HG03558 (cell line): Measurements from ENCODE around the gene NT5C1B.

Experiments
- ATAC-seq: cut with Tn5 transposase; IDR thresholded peaks from one replicate; pipeline ENCODE4 v1.9.1; 2021; ENCODE audit warnings: moderate number of reproducible peaks; ENCODE audit not compliant: unreplicated experiment; ENCODE audit errors: extremely low read depth

NT5C1B gene

GRCh38 chr2:18602298-18602697, 12.9 kb upstream of the NT5C1B start:
- no peak for ATAC-seq

DNA sequence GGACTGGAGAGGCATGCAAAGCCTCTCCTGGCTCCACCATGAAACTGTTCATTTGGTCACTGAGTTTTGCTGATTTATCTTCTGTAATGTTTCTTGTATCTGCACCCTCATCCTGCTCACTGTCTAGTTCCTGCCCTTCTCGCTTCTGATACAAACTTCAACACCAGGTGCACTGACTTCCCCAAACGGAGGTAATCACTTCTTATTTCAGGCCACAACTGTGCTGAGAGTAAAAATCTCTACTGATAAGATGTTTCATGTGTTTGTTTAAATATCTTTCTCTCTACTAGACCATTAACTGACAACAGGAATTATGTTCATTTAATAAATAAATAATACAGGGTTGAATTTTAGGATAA, 10.9 kb upstream of the NT5C1B start:
- ATAC-seq, result no peak

DNA sequence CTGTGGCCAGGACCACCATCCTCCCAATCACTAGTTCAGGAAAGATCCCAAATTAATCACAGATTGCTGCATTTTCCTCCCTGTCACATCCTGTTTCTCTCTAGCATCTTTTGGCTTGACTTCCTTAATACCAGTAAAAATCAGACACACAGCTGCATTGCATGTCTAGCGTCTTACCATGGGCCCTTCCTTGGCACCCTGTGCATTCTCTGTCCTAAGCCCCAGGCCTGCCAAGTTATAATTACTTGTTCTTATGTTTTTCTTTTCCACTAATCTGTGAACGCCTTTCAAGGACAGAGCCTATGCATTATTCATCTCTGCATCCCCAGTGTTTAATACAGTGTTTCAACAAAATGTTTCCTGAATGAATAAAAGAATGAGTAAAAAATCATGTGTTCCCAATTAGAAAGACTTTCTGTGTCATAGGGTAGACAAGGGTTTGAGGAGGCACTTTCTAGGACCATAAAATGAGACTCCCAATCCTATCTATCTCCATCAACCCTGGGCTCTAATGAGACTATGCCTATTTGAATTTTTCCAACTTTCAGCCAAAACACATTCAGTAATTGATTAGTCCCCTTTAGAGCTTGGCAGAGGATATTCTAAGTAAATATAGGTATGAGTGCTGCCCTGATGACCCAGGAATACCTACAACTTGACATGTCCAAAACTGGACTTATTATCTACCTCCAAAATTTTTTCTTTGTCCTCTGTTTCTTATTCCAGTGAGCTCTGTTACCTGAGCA, 10.3 kb upstream of the NT5C1B start:
- no peak for ATAC-seq

- no peak for ATAC-seq
Observed at GRCh38 chr2:18598848-18599484, 9.6 kb upstream of the NT5C1B start.

DNA sequence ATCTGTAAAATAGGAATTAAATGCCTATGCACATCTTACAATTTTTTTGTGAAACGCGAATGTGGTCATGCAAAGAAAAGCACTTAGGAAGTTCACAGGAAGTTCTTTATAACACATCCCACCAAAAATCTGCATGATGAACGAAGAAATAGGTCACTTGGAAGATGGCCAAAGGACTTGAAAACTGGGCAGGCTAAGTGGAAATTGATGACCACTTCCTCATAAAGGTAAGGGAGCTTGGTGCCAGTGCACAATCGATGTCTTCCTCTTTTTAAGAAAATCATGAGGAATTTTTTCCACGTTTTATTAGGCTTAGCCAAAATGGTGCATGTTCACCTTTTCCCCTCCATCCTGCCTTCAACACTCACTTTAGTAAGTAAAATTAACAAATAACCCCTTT, 8.2 kb upstream of the NT5C1B start:
- no peak for ATAC-seq

GRCh38 chr2:18596993-18597392, 7.6 kb upstream of the NT5C1B start:
- no peak for ATAC-seq

DNA sequence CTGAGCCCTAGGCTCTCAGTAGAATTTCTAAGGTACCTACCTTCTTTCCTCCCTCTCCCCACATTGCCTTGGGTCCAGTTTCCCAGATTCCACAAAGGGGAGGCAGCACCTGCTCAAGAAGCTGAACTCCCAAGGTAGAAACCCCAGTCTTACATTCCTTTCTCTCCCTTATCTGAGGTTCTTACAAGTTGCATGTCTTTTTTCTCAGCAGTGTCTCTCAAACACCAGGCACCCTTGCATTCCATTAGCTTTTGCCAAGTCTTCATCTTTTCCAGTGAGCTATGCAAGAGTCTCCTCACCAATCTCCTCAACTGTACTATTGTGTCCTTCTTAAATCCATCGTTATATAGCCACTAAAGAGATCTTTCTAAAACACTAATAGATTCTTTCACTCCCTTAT, 4.1 kb upstream of the NT5C1B start:
- no peak for ATAC-seq

GRCh38 chr2:18592372-18592771, 3.0 kb upstream of the NT5C1B start:
- ATAC-seq, result no peak

GRCh38 chr2:18588802-18589201, 567 bp downstream of the NT5C1B start:
- no peak for ATAC-seq

GRCh38 chr2:18588049-18588448, 1.3 kb downstream of the NT5C1B start:
- ATAC-seq, result no peak

- ATAC-seq, result no peak
Observed at GRCh38 chr2:18585526-18585925, 3.8 kb downstream of the NT5C1B start.

DNA sequence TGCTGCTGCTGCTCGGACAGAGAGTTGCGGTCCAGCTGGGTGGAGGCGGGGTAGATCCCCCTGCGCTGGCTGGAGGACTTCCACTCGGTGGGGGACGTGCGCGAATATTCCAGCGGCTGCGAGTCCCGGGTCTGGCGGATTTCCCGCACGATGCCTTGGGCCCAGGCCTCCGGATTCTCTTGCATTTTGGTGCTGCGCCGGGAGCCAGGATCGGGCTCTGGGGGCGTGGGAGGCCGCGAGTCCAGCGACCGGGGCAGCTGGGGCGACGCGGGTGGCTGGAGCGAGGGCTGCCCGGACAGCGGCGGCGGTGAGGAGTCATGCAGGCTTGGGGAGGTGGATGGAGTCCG, 4.8 kb downstream of the NT5C1B start:
- no peak for ATAC-seq

- no peak for ATAC-seq
Observed at GRCh38 chr2:18583905-18584607, 5.3 kb downstream of the NT5C1B start.

GRCh38 chr2:18580606-18581005, 8.8 kb downstream of the NT5C1B start:
- no peak for ATAC-seq

DNA sequence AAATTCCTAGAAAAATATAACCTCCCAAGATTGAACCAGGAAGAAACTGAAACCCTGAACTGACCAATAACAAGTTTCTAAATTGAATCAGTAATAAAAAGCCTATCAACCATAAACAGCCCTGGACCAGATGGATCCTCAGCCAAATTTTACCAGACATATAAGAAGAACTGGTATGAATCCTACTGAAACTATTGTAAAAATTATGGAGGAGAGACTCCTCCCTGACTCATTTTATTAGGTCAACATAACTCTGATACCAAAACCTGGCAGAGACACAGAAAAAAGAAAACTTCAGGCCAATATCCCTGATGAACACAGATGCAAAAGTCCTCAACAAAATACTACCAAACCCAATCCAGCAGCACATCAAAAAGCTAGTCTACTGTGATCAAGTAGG, 11.3 kb downstream of the NT5C1B start:
- ATAC-seq, result no peak

DNA sequence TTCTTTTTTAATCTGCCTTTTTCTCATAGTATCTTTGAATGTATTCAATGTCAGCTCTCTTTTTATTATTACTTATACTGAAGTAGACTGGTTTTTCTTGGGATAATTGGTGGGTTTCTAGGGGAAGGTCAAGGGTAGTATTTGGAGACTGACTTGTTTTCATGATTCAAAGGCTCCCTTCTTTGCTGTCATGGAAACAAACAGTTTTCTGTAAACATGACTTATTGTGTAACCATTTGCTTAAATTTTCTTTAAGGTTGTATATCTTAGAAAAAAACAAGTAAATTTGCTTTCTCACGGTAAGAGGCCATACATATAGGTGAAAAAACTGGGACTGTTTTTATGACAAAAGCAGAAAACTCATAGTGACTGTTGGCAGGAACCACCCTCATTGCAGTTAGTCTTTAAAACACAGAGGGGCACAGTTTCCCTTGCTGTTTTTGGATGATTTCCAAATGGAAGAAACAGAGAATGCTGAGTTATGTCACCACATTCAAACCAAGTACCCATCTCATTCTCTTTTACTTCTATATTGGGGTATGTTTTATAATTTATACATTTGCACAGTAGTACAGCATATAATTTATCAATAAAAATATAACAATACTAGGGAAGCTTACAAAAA, 23.1 kb downstream of the NT5C1B start:
- ATAC-seq, result no peak

GRCh38 chr2:18560797-18561085, 28.6 kb downstream of the NT5C1B start:
- ATAC-seq, result no peak

- peak; percentile 94 for ATAC-seq
Observed at GRCh38 chr2:18560031-18560796, 29.2 kb downstream of the NT5C1B start, which contains the start of gene RDH14. Gene RDH14, minus strand, starts transcription at chr2:18560653. Its CDS starts 81 bp downstream, at chr2:18560572.

GRCh38 chr2:18559531-18560030, 29.8 kb downstream of the NT5C1B start:
- ATAC-seq, result no peak

- no peak for ATAC-seq
Observed at GRCh38 chr2:18558458-18558857, 30.9 kb downstream of the NT5C1B start.
